ENCODE results near the gene SULF2.

DNA sequence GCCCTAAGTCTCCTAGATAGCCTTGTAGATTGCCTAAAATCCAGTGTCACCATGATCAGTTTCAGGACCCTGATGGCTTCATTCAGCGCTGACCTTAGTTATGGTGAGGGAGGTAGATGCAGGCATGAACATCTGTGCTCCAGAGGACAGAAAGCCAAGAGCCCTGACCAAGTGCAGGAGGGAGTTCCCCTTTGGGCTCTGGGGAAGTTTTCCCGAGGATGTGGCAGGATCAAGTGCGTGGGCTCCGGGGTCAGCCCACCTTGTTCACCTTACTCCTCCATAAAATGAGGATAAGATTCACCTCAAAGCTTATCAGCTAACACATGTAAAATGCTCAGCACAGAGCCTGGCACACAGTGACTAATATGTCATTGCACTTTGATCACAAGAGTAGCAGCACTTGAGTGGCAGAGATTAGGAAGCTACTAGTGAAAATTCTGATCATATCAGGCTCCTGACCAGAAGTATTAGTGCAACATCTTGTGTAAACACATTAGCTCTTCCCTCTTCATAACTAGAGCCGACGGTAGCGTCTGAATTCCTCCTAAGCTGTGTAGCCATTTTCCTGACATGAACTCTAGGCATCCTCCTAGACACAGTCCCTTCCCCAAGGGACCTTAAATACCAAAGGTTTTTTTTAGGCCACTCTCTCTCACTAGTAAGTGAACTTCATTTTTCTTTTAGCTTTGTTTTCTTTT lies 125.2 kb downstream of the SULF2 start:
- TF ChIP-seq, protein P1, sequence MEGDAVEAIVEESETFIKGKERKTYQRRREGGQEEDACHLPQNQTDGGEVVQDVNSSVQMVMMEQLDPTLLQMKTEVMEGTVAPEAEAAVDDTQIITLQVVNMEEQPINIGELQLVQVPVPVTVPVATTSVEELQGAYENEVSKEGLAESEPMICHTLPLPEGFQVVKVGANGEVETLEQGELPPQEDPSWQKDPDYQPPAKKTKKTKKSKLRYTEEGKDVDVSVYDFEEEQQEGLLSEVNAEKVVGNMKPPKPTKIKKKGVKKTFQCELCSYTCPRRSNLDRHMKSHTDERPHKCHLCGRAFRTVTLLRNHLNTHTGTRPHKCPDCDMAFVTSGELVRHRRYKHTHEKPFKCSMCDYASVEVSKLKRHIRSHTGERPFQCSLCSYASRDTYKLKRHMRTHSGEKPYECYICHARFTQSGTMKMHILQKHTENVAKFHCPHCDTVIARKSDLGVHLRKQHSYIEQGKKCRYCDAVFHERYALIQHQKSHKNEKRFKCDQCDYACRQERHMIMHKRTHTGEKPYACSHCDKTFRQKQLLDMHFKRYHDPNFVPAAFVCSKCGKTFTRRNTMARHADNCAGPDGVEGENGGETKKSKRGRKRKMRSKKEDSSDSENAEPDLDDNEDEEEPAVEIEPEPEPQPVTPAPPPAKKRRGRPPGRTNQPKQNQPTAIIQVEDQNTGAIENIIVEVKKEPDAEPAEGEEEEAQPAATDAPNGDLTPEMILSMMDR (IDR thresholded peaks at IDR 0.05) = no peak
- no peak for TF ChIP-seq POLR2A (IDR thresholded peaks at IDR 0.05)

Data from body of pancreas (tissue), 4 donors.